Upper lobe of right lung (tissue), 1 donor: ENCODE measurements around the gene ARHGEF19. TPM values are rescaled to one million over a fixed set of nuclear protein-coding genes. Genes with fewer than 3 reads are reported as not detected.
"Not testable (repeated sequence)": the region's sequence is repeated elsewhere in the genome, so short reads cannot be mapped to it uniquely, and the experiment has no call there.

Experiments
- ATAC-seq: fragments of 200-7000 bp; cut with Tn5 transposase; one replicate; pipeline ENCODE4 v1.9.1; 2020; ENCODE audit warnings: mild to moderate bottlenecking, moderate library complexity
- DNase-seq: peaks from one replicate; pipeline ENCODE4 v3.0.0-alpha.2; 2020
- H3K27ac ChIP-seq: fragments of 200-600 bp; one replicate; pipeline ENCODE4 v1.8.0; 2022
- H3K27me3 ChIP-seq: fragments of 200-600 bp; one replicate; pipeline ENCODE4 v1.8.0; 2022; ENCODE audit warnings: mild to moderate bottlenecking
- H3K36me3 ChIP-seq: fragments of 200-600 bp; one replicate; pipeline ENCODE4 v1.8.0; 2022
- H3K4me1 ChIP-seq: fragments of 200-600 bp; one replicate; pipeline ENCODE4 v1.8.0; 2022
- H3K4me3 ChIP-seq: fragments of 200-600 bp; one replicate; pipeline ENCODE4 v1.8.0; 2022; ENCODE audit warnings: mild to moderate bottlenecking
- H3K9me3 ChIP-seq: fragments of 200-600 bp; one replicate; pipeline ENCODE4 v1.8.0; 2022
- CTCF ChIP-seq: fragments of 200-600 bp; IDR thresholded peaks from one replicate; pipeline ENCODE4 v1.8.0; 2022; ENCODE audit warnings: antibody characterized with exemption
- intact Hi-C: fragments of 100-400 bp; cut with DNase I; formaldehyde crosslinking; loops from one replicate; pipeline ENCODE4 v1.11.0; 2022
- total RNA-seq: library from RNA; stranded (reverse); fragmentation: NEBNext Ultra II Directional; extraction: Animal tissue kit (Norgen Biotek cat#: 25700); gene quantifications from one replicate; pipeline ENCODE4 v1.2.1, GENCODE V29; 2021
- donor health status: DM: no; HTN: yes; CAD: no; lungs with severe emphysema.

ARHGEF19 gene
- total RNA-seq, 1 donor from 2014 or later = 11.9 TPM

GRCh38 chr1:16215882-16216753, 3.7 kb upstream of the ARHGEF19 start:
- DNase-seq = peak; percentile 90
- Histone ChIP-seq H3K4me1 (peaks cover 12% of the 10 kb centered on the region), H3K36me3 (no peaks in the 10 kb centered on the region), H3K4me3 (peak overlapping the region; percentile 57), H3K27ac (no peak overlapping the region), H3K27me3 (no peaks in the 10 kb centered on the region), H3K9me3 (no peaks in the 10 kb centered on the region)
- peak; percentile 62 for ATAC-seq
- intact Hi-C loops = no loop called here
- no peak for TF ChIP-seq CTCF

- H3K4me1 ChIP-seq = peaks cover 12% of the 10 kb centered on the region
- H3K27me3 ChIP-seq, ATAC-seq, H3K36me3 ChIP-seq, H3K27ac ChIP-seq, intact Hi-C loops, H3K9me3 ChIP-seq, H3K4me3 ChIP-seq, DNase-seq: not testable (repeated sequence)
These were observed 2.8 kb upstream of the ARHGEF19 start for GRCh38 chr1:16215240-16215639.

GRCh38 chr1:16213544-16213943, 1.1 kb upstream of the ARHGEF19 start:
- intact Hi-C loops, H3K36me3 ChIP-seq, H3K4me3 ChIP-seq, H3K27me3 ChIP-seq, H3K9me3 ChIP-seq, ATAC-seq, H3K27ac ChIP-seq, DNase-seq: not testable (repeated sequence)
- peaks cover 12% of the 10 kb centered on the region for H3K4me1 ChIP-seq

- no peak for TF ChIP-seq CTCF
- Histone ChIP-seq H3K27ac (no peak overlapping the region), H3K36me3 (no peaks in the 10 kb centered on the region), H3K4me1 (peaks cover 12% of the 10 kb centered on the region), H3K9me3 (no peaks in the 10 kb centered on the region), H3K4me3 (no peak overlapping the region), H3K27me3 (no peaks in the 10 kb centered on the region)
- ATAC-seq = no peak
- no peak for DNase-seq
- intact Hi-C loops = no loop called here
These were observed 561 bp upstream of the ARHGEF19 start for GRCh38 chr1:16213013-16213412.

GRCh38 chr1:16211824-16212223, 628 bp downstream of the ARHGEF19 start:
- ATAC-seq = no peak
- Histone ChIP-seq H3K27me3 (no peaks in the 10 kb centered on the region), H3K9me3 (no peaks in the 10 kb centered on the region), H3K4me1 (peaks cover 14% of the 10 kb centered on the region), H3K4me3 (peak overlapping the region; percentile 40), H3K27ac (no peak overlapping the region), H3K36me3 (no peaks in the 10 kb centered on the region)
- TF ChIP-seq CTCF = no peak
- no peak for DNase-seq
- intact Hi-C loops = no loop called here

GRCh38 chr1:16210581-16210980, 1.9 kb downstream of the ARHGEF19 start:
- H3K27ac ChIP-seq = no peak overlapping the region
- H3K4me3 ChIP-seq = no peak overlapping the region
- no peak for TF ChIP-seq CTCF
- no peaks in the 10 kb centered on the region for H3K9me3 ChIP-seq
- H3K27me3 ChIP-seq = no peaks in the 10 kb centered on the region
- no peaks in the 10 kb centered on the region for H3K36me3 ChIP-seq
- peaks cover 12% of the 10 kb centered on the region for H3K4me1 ChIP-seq
- DNase-seq = no peak
- intact Hi-C loops = no loop called here
- no peak for ATAC-seq
